CD4-positive, alpha-beta memory T cell (primary cell): Measurements from ENCODE around the gene USP13. TPM values are rescaled to one million over a fixed set of nuclear protein-coding genes. Genes with fewer than 3 reads are reported as not detected.
A peak's percentile ranks its signal among the peaks of the same experiment; 100 is the strongest.

Source experiments
- CTCF ChIA-PET: fragments of 350-600 bp; sonication (Branson Sonifier 250); formaldehyde crosslinking; loops from one replicate; lab custom pipeline; 2021; ENCODE audit warnings: inconsistent platforms; ENCODE audit not compliant: partially characterized antibody; lab: Charles Lee
- POLR2A ChIA-PET: fragments of 350-600 bp; sonication (Branson Sonifier 250); formaldehyde crosslinking; loops from one replicate; lab custom pipeline; 2021; ENCODE audit not compliant: partially characterized antibody; lab: Charles Lee
- DNase-seq, 5 donors: peaks; one replicate each; pipeline versions ENCODE4 v3.0.0 to v3.0.0-alpha.2; 2020 to 2022; ENCODE audit warnings: mixed read lengths in 1 of 5
- H3K27ac ChIP-seq: one replicate; pipeline ENCODE4 v1.7.0; 2013; ENCODE audit warnings: low read depth, low read length
- H3K27me3 ChIP-seq: 2 replicates; pipeline ENCODE4 v1.7.0; 2013; ENCODE audit warnings: mild to moderate bottlenecking, low read length, moderate library complexity; ENCODE audit not compliant: insufficient read depth
- H3K36me3 ChIP-seq: 2 replicates; pipeline ENCODE4 v1.7.0; 2013; ENCODE audit warnings: mild to moderate bottlenecking, low read length, moderate library complexity; ENCODE audit not compliant: insufficient read depth
- H3K4me1 ChIP-seq: 2 replicates; pipeline ENCODE4 v1.7.0; 2013; ENCODE audit warnings: mild to moderate bottlenecking, low read length, moderate library complexity; ENCODE audit not compliant: insufficient read depth
- H3K4me3 ChIP-seq, 2 donors: one replicate each; pipeline ENCODE4 v1.7.0; 2013; ENCODE audit warnings: low read length in 2 of 2, mild to moderate bottlenecking in 1 of 2
- H3K9me3 ChIP-seq, 2 donors: one replicate each; pipeline ENCODE4 v1.7.0; 2013; ENCODE audit warnings: low read length in 2 of 2, control low read depth in 1 of 2; ENCODE audit not compliant: control insufficient read depth in 1 of 2
- H3K27ac Mint-ChIP-seq, 7 donors: one replicate each; pipeline ENCODE4 v1.8.0; 2020 to 2021; ENCODE audit warnings: mixed read lengths in 7 of 7, mild to moderate bottlenecking in 6 of 7, inconsistent platforms in 3 of 7, moderate library complexity in 3 of 7
- H3K27me3 Mint-ChIP-seq, 2 donors: one replicate each; pipeline ENCODE4 v1.8.0; 2020 to 2021; ENCODE audit warnings: mixed read lengths in 2 of 2
- H3K36me3 Mint-ChIP-seq, 2 donors: one replicate each; pipeline ENCODE4 v1.8.0; 2020 to 2021; ENCODE audit warnings: mixed read lengths in 2 of 2, inconsistent platforms in 1 of 2, mild to moderate bottlenecking in 1 of 2
- H3K4me1 Mint-ChIP-seq, 4 donors: one replicate each; pipeline ENCODE4 v1.8.0; 2020 to 2021; ENCODE audit warnings: mixed read lengths in 4 of 4, mild to moderate bottlenecking in 1 of 4
- H3K4me3 Mint-ChIP-seq, 8 donors: one replicate each; pipeline ENCODE4 v1.8.0; 2020 to 2021; ENCODE audit warnings: mixed read lengths in 8 of 8, mild to moderate bottlenecking in 7 of 8, moderate library complexity in 6 of 8, inconsistent platforms in 3 of 8
- H3K9me3 Mint-ChIP-seq, 8 donors: one replicate each; pipeline ENCODE4 v1.8.0; 2020 to 2021; ENCODE audit warnings: mixed read lengths in 8 of 8, mild to moderate bottlenecking in 5 of 8, inconsistent platforms in 3 of 8, moderate library complexity in 1 of 8
- intact Hi-C: fragments of 100-400 bp; cut with micrococcal nuclease; formaldehyde crosslinking; loops from one replicate; pipeline ENCODE4 v1.15.1; 2023
- polyA plus RNA-seq, 2 donors: library from polyadenylated mRNA; unstranded; fragments of 300-500 nt; fragmentation: Illumina TruSeq; gene quantifications; one replicate each; pipeline ENCODE4 v1.2.3, GENCODE V29; 2021
- total RNA-seq, 2 experiments: library from RNA; stranded (reverse); gene quantifications; one replicate each; pipeline ENCODE4 v1.2.3, GENCODE V29; 2021

Gene USP13
- total and polyA plus RNA-seq, 4 experiments from 2014 or later, result 5.3 to 11.6 (median 9.6) TPM

DNA sequence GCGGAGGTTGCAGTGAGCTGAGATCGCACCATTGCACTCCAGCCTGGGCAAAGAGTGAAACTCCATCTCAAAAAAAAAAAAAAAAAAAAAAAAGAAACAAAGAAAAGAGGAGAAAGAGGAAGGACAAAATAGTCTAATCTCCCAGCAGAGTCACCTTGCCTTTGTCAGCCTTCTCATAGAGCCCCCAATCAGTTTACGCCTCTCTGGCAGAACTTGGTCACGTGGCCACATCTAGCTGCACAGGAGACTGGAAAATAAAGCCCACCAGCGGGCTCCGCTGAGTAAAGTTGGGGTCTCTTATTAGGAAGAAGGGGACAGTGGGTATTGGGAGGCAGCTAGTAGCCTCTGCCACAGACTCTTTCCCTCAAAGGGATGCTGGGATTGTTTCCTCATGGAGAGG is 41.9 kb downstream of the USP13 start:
- no peaks in the 10 kb centered on the region for H3K27me3 Mint-ChIP-seq
- DNase-seq, result no peak
- H3K27me3 ChIP-seq, result no peaks in the 10 kb centered on the region
- H3K4me3 ChIP-seq, result no peak overlapping the region
- H3K9me3 ChIP-seq, result no peaks in the 10 kb centered on the region
- no peaks in the 10 kb centered on the region for H3K36me3 ChIP-seq
- no peaks in the 10 kb centered on the region for H3K4me1 ChIP-seq
- peaks cover 0 to 2% (median under 1%) of the 10 kb centered on the region in 4 donors for H3K4me1 Mint-ChIP-seq
- intact Hi-C loops, result no loop called here
- peaks cover 0 to 2% (median 0%) of the 10 kb centered on the region in 8 donors for H3K9me3 Mint-ChIP-seq
- peaks cover 10 to 29% of the 10 kb centered on the region in 2 donors for H3K36me3 Mint-ChIP-seq
- ChIA-PET POLR2A (no interaction called here), CTCF (no interaction called here)
- no peak overlapping the region for H3K4me3 Mint-ChIP-seq
- no peak overlapping the region for H3K27ac Mint-ChIP-seq
- H3K27ac ChIP-seq, result no peak overlapping the region

DNA sequence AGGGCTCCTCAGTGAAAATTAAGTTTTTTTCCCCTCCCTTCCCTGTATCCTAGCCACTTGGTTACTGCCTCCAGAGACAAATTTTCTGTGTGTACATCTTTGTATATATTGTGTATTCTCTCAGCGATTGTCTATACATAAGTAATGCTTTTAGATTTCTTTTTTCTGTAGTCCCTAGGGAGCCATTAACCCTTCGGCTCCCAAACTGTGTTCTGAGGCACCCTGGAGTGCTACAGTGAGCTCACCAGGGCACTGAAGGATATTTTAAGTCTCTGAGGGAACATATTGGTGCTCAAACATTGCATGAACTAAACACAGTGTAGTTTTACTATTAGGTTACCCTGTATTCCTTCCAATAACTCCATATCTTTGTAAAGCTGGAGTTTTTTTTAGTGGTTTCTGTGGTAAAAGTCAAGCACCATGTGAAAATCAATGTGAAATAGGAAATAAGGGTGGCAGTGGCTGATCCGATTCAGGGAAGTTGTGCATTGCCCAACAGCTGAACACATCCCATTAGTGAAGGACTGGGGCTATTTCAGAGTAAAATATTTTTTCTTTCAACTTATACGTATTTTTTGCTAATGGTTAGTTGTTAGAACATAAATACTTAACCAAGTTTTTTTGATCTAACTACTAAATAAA is 43.0 kb downstream of the USP13 start:
- H3K27me3 ChIP-seq, result no peaks in the 10 kb centered on the region
- H3K4me3 ChIP-seq, result no peak overlapping the region
- intact Hi-C loops, result no loop called here
- no peak for DNase-seq
- H3K27ac ChIP-seq, result no peak overlapping the region
- ChIA-PET POLR2A (no interaction called here), CTCF (no interaction called here)
- peaks cover 15 to 30% of the 10 kb centered on the region in 2 donors for H3K36me3 Mint-ChIP-seq
- peaks cover 0 to 2% (median 0%) of the 10 kb centered on the region in 8 donors for H3K9me3 Mint-ChIP-seq
- H3K27ac Mint-ChIP-seq, result no peak overlapping the region
- no peaks in the 10 kb centered on the region for H3K27me3 Mint-ChIP-seq
- H3K4me1 Mint-ChIP-seq, result peaks cover 0 to 2% (median under 1%) of the 10 kb centered on the region in 4 donors
- no peaks in the 10 kb centered on the region for H3K4me1 ChIP-seq
- no peaks in the 10 kb centered on the region for H3K36me3 ChIP-seq
- no peak overlapping the region for H3K4me3 Mint-ChIP-seq
- H3K9me3 ChIP-seq, result no peaks in the 10 kb centered on the region

DNA sequence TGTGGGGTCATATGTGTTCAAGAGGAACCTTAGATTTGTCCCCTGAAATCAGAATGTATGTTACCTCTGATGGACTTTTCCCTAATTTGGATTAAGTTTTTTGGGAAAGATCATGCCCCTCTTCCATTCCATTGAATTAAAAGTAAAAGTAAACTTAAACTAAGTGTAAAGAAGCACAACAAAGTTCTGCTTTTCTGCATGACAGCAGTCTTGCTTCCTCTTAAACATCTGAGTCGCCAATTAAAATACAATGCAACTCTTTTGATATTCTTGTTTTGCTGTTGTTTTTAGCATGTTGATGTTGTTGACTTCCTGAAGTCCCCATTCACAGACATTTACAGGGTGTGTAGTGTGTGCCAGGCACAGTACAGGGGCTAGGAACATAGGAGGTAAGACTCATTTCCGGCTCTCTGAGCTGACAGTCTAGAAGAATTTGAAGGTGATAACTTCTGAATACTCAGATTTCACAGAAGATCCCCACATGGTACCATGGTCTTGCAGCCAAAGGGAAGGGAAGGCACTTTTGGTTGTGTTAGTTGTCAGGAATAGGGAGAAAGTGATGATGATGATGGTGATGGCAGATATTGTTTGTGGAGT is 45.0 kb downstream of the USP13 start:
- no peak overlapping the region for H3K27ac ChIP-seq
- no peaks in the 10 kb centered on the region for H3K9me3 ChIP-seq
- ChIA-PET CTCF (no interaction called here), POLR2A (no interaction called here)
- H3K27me3 ChIP-seq, result no peaks in the 10 kb centered on the region
- H3K36me3 Mint-ChIP-seq, result peaks cover 17 to 32% of the 10 kb centered on the region in 2 donors
- intact Hi-C loops, result no loop called here
- no peaks in the 10 kb centered on the region for H3K9me3 Mint-ChIP-seq
- no peak overlapping the region for H3K4me3 ChIP-seq
- H3K27me3 Mint-ChIP-seq, result no peaks in the 10 kb centered on the region
- peak overlapping the region in 1 of 7 donors; percentile 38 for H3K27ac Mint-ChIP-seq
- H3K4me1 Mint-ChIP-seq, result no peaks in the 10 kb centered on the region
- H3K36me3 ChIP-seq, result no peaks in the 10 kb centered on the region
- DNase-seq, result no peak
- H3K4me3 Mint-ChIP-seq, result no peak overlapping the region
- H3K4me1 ChIP-seq, result no peaks in the 10 kb centered on the region

DNA sequence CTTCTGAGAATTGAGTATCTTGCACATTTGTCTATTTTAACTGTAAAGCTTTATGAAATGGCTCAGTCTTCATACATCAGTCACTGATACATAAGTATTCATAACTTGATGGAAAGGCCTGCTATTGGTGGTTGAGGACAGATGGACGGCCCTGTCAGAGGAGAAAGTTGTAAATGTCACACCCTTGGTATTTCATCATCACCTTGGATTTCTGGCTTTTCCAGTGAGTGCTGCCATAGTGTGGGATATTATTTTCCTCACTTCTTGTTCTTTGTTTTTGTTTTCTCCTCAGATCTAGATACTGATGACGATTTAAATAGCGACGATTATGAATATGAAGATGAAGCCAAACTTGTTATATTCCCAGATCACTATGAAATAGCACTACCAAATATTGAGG is 47.9 kb downstream of the USP13 start:
- no peak for DNase-seq
- no peaks in the 10 kb centered on the region for H3K27me3 Mint-ChIP-seq
- Histone ChIP-seq H3K36me3 (no peaks in the 10 kb centered on the region), H3K4me3 (no peak overlapping the region), H3K27ac (no peak overlapping the region), H3K9me3 (no peaks in the 10 kb centered on the region), H3K27me3 (no peaks in the 10 kb centered on the region), H3K4me1 (no peaks in the 10 kb centered on the region)
- no peak overlapping the region for H3K4me3 Mint-ChIP-seq
- intact Hi-C loops, result no loop called here
- H3K36me3 Mint-ChIP-seq, result peaks cover 19 to 24% of the 10 kb centered on the region in 2 donors
- no peaks in the 10 kb centered on the region for H3K9me3 Mint-ChIP-seq
- H3K27ac Mint-ChIP-seq, result peak overlapping the region in 1 of 7 donors; percentile 42
- POLR2A ChIA-PET, result no interaction called here
- CTCF ChIA-PET, result no interaction called here
- H3K4me1 Mint-ChIP-seq, result no peaks in the 10 kb centered on the region

DNA sequence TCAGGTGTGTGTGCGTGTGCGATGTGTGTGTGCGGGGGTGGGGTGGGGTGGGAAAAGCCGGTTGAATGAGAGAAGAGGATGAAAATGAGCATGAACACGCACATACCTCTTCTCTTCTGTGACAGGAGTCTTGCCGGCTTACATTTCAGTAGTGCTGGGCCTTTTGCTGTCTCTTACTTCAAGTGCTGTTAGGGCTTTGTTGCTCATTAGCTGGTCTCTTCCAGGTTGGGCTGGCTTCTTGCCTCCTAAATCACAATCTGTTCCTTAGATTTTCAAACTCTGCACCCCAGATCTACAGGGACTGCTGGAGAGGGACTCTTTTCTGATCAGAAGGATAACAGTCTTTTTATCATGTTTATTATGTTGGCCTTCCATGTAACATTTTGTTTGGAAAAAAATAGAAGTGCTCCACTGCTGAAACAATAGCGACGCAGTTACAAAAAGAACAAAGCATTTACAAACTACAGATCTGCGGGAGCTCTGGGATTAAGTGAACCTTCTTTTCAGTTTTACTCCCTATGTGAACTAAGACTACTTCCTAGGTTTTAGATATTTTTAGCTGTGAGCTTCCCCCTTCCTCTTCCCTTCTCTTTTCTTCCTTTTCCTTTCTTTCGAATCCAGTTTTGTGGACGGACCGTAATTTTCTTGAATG is 48.5 kb downstream of the USP13 start:
- no peak for DNase-seq
- CTCF ChIA-PET, result no interaction called here
- no peaks in the 10 kb centered on the region for H3K9me3 ChIP-seq
- Mint-ChIP-seq H3K4me1 (no peaks in the 10 kb centered on the region), H3K9me3 (no peaks in the 10 kb centered on the region), H3K4me3 (no peak overlapping the region), H3K27ac (no peak overlapping the region), H3K36me3 (peaks cover 19 to 24% of the 10 kb centered on the region in 2 donors), H3K27me3 (no peaks in the 10 kb centered on the region)
- POLR2A ChIA-PET, result no interaction called here
- intact Hi-C loops, result no loop called here
- H3K4me1 ChIP-seq, result no peaks in the 10 kb centered on the region
- no peak overlapping the region for H3K27ac ChIP-seq
- H3K27me3 ChIP-seq, result no peaks in the 10 kb centered on the region
- no peaks in the 10 kb centered on the region for H3K36me3 ChIP-seq
- no peak overlapping the region for H3K4me3 ChIP-seq

DNA sequence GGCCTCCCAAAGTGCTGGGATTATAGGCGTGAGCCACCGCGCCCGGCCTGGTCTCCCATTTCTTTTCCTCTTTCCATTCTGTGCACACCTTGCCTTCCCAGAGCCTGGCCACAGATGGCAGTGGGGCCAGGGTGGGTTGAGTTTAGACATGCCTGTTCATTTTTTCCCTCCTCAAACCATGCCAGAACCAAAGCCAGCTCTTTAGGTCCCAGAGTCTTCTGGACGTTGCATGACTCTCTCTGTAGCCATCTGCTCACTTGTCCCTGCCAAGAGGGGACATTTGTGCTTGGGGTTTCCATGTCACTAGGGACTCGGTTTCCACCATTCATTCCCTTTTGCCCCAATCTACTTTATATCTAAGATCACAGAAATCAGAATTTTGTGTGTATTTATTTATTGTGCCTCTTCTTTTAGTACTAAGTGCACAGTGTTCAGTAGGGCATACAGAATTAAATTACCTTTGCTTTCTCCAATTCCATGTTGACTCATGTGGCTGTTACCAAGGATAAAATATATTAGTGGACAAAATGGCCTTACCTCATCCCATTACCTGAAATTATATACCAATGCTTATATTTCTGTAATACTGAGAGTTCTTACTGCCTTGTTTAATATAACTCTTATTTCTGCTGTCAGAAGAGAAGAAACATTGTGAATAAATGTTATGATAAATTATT is 49.6 kb downstream of the USP13 start:
- CTCF ChIA-PET, result no interaction called here
- Histone ChIP-seq H3K4me3 (no peak overlapping the region), H3K4me1 (no peaks in the 10 kb centered on the region), H3K9me3 (no peaks in the 10 kb centered on the region), H3K36me3 (no peaks in the 10 kb centered on the region), H3K27me3 (no peaks in the 10 kb centered on the region), H3K27ac (no peak overlapping the region)
- no peaks in the 10 kb centered on the region for H3K27me3 Mint-ChIP-seq
- intact Hi-C loops, result no loop called here
- POLR2A ChIA-PET, result no interaction called here
- no peaks in the 10 kb centered on the region for H3K4me1 Mint-ChIP-seq
- no peak overlapping the region for H3K4me3 Mint-ChIP-seq
- H3K36me3 Mint-ChIP-seq, result peaks cover 25 to 27% of the 10 kb centered on the region in 2 donors
- no peaks in the 10 kb centered on the region for H3K9me3 Mint-ChIP-seq
- DNase-seq, result no peak
- H3K27ac Mint-ChIP-seq, result peak overlapping the region in 2 of 7 donors; percentile 46 to 77

DNA sequence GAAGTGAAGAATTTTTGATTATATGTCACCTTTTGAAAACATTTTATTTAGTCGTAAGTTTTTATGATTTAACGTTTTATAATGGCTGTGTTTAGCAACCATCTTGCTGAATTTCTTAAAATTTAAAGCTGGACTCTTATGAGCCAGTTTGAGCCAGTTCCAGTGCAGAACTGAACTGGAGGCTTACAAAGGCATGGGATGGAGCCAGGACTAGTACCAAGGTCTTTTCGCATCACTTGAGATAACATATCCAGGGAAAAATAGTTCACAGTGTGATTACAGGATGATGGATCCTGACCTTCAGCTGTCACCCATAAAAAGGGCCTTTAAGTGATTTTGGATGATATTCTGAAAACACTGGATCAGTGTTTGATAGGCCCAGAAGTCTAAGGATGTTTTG is 51.0 kb downstream of the USP13 start:
- Mint-ChIP-seq H3K27me3 (no peaks in the 10 kb centered on the region), H3K9me3 (no peaks in the 10 kb centered on the region), H3K36me3 (peaks cover 37 to 38% of the 10 kb centered on the region in 2 donors), H3K27ac (no peak overlapping the region), H3K4me1 (no peaks in the 10 kb centered on the region), H3K4me3 (no peak overlapping the region)
- Histone ChIP-seq H3K27ac (no peak overlapping the region), H3K36me3 (peaks cover 2% of the 10 kb centered on the region), H3K4me3 (no peak overlapping the region), H3K27me3 (no peaks in the 10 kb centered on the region), H3K9me3 (no peaks in the 10 kb centered on the region), H3K4me1 (no peaks in the 10 kb centered on the region)
- DNase-seq, result no peak
- intact Hi-C loops, result no loop called here
- ChIA-PET CTCF (interaction anchor here (1.6 kb wide), 1 partner anchor 10 kb away, joined by 4 read pairs; no protein-coding TSS in a partner anchor), POLR2A (no interaction called here)
